ENCODE results near the gene WDR82. TPM values are rescaled to one million over a fixed set of nuclear protein-coding genes. Genes with fewer than 3 reads are reported as not detected.
A peak's percentile ranks its signal among the peaks of the same experiment; 100 is the strongest.
"Not testable (repeated sequence)": the region's sequence is repeated elsewhere in the genome, so short reads cannot be mapped to it uniquely, and the experiment has no call there.

WDR82 gene
- total and polyA plus RNA-seq, 10 of the 15 experiments (the other 5 are each of a cell fraction or from before 2014, with no cell fraction given) = 10.1 to 82.4 (median 48.7) TPM

DNA sequence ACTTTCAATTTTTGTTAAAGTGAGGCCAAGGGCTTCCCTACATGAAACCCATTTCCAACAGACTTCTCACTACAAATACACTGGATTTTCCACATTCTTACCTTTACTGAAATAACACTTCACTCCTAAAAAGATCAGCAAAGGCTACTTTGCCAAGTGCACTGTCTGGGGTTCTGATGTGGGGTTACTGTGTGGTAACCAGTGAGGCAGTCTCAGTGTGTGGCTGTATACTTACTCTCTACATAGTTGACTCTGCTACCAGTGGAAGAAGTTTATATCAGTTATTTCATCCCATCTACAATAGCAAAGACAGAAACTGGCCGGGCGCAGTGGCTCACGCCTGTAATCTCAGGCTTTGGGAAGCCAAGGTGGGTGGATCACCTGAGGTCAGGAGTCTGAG, 5.6 kb downstream of the WDR82 start (continued):
- TF ChIP-seq, protein P1, sequence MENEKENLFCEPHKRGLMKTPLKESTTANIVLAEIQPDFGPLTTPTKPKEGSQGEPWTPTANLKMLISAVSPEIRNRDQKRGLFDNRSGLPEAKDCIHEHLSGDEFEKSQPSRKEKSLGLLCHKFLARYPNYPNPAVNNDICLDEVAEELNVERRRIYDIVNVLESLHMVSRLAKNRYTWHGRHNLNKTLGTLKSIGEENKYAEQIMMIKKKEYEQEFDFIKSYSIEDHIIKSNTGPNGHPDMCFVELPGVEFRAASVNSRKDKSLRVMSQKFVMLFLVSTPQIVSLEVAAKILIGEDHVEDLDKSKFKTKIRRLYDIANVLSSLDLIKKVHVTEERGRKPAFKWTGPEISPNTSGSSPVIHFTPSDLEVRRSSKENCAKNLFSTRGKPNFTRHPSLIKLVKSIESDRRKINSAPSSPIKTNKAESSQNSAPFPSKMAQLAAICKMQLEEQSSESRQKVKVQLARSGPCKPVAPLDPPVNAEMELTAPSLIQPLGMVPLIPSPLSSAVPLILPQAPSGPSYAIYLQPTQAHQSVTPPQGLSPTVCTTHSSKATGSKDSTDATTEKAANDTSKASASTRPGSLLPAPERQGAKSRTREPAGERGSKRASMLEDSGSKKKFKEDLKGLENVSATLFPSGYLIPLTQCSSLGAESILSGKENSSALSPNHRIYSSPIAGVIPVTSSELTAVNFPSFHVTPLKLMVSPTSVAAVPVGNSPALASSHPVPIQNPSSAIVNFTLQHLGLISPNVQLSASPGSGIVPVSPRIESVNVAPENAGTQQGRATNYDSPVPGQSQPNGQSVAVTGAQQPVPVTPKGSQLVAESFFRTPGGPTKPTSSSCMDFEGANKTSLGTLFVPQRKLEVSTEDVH (IDR thresholded peaks at IDR 0.05; ENCODE audit: low read depth, partially characterized antibody) = no peak
- TF ChIP-seq, protein P2, sequence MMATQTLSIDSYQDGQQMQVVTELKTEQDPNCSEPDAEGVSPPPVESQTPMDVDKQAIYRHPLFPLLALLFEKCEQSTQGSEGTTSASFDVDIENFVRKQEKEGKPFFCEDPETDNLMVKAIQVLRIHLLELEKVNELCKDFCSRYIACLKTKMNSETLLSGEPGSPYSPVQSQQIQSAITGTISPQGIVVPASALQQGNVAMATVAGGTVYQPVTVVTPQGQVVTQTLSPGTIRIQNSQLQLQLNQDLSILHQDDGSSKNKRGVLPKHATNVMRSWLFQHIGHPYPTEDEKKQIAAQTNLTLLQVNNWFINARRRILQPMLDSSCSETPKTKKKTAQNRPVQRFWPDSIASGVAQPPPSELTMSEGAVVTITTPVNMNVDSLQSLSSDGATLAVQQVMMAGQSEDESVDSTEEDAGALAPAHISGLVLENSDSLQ (IDR thresholded peaks at IDR 0.05) = no peak
- TF ChIP-seq BACH1 (IDR thresholded peaks at IDR 0.05; ENCODE audit: borderline replicate concordance) (no peak), SMARCA5 (IDR thresholded peaks at IDR 0.05) (no peak), HCFC1 (IDR thresholded peaks at IDR 0.05; ENCODE audit: low read length) (no peak)
- TF ChIP-seq, protein P3, sequence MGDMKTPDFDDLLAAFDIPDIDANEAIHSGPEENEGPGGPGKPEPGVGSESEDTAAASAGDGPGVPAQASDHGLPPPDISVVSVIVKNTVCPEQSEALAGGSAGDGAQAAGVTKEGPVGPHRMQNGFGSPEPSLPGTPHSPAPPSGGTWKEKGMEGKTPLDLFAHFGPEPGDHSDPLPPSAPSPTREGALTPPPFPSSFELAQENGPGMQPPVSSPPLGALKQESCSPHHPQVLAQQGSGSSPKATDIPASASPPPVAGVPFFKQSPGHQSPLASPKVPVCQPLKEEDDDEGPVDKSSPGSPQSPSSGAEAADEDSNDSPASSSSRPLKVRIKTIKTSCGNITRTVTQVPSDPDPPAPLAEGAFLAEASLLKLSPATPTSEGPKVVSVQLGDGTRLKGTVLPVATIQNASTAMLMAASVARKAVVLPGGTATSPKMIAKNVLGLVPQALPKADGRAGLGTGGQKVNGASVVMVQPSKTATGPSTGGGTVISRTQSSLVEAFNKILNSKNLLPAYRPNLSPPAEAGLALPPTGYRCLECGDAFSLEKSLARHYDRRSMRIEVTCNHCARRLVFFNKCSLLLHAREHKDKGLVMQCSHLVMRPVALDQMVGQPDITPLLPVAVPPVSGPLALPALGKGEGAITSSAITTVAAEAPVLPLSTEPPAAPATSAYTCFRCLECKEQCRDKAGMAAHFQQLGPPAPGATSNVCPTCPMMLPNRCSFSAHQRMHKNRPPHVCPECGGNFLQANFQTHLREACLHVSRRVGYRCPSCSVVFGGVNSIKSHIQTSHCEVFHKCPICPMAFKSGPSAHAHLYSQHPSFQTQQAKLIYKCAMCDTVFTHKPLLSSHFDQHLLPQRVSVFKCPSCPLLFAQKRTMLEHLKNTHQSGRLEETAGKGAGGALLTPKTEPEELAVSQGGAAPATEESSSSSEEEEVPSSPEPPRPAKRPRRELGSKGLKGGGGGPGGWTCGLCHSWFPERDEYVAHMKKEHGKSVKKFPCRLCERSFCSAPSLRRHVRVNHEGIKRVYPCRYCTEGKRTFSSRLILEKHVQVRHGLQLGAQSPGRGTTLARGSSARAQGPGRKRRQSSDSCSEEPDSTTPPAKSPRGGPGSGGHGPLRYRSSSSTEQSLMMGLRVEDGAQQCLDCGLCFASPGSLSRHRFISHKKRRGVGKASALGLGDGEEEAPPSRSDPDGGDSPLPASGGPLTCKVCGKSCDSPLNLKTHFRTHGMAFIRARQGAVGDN (IDR thresholded peaks at IDR 0.05) = no peak

DNA sequence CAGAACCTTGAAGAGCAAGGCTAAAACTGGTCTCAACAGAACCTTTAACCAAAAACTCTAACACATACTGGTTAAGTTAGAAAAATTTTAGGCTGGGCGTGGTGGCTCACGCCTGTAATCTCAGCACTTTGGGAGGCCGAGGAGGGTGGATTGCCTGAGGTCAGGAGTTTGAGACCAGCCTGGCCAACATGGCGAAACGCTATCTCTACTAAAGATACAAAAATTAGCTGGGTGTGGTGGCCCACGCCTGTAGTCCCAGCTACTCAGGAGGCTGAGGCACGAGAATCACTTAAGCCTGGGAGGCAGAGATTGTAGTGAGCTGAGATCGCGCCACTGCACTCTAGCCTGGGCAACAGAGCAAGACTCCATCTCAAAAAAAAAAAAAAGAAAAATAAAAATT, 6.3 kb downstream of the WDR82 start:
- H3K9me3 ChIP-seq (replicated peaks; ENCODE audit: control insufficient read depth, insufficient read depth, low read length); FAIRE-seq; H3K27me3 ChIP-seq (replicated peaks in 1 of 2; ENCODE audit: control insufficient read depth in 2 of 2, insufficient read depth in 2 of 2, low read length in 1 of 2); BruUV-seq (replicated peaks); H2AFZ ChIP-seq (ENCODE audit: control insufficient read depth, low read depth, low read length); in situ Hi-C loops (cut with MboI); intact Hi-C loops (cut with micrococcal nuclease; ENCODE audit: unreplicated experiment); H3K27ac ChIP-seq (ENCODE audit: control insufficient read depth, insufficient read depth); ATAC-seq; H4K20me1 ChIP-seq (ENCODE audit: control insufficient read depth, insufficient read depth); DNase-seq (ENCODE audit: low read depth, low spot score): not testable (repeated sequence)
- Histone ChIP-seq H3K4me1 (ENCODE audit: control insufficient read depth, insufficient read depth, low read length) (peaks cover 10% of the 10 kb centered on the region), H3K4me3 (peak overlapping the region; percentile 53; the same call in 1 of the 2 replicates), H3K36me3 (ENCODE audit: control insufficient read depth in 2 of 2, insufficient read depth in 2 of 2, low read length in 1 of 2) (peaks cover 8 to 22% of the 10 kb centered on the region in 2 experiments), H3K9ac (ENCODE audit: control insufficient read depth, insufficient read depth, low read length) (peak overlapping the region; percentile 14; the same call in 1 of the 2 replicates), H3K4me2 (ENCODE audit: control insufficient read depth, insufficient read depth) (peak overlapping the region; percentile 70), H3K79me2 (ENCODE audit: control insufficient read depth, insufficient read depth, low read length) (peaks cover 87% of the 10 kb centered on the region)
- RAD21 ChIA-PET (ENCODE audit: unreplicated experiment) = interaction anchor here (0.8 to 2.2 kb wide), 4 partner anchors 12 to 52 kb away, joined by 3 to 11 read pairs (median 5); no protein-coding TSS in a partner anchor
- SMC1A ChIA-PET (ENCODE audit: uncharacterized antibody, unreplicated experiment) = interaction anchor here (0.6 to 2.8 kb wide), 12 partner anchors 9 to 83 kb away, joined by 3 to 8 read pairs (median 4); partner anchors contain the start of gene TLR9
- WGBS (ENCODE audit: insufficient coverage, insufficient replicate concordance, low lambda C conversion rate, missing lambda C conversion rate) = 87% methylated on average over 9 of the region's 9 CpGs
- POLR2A ChIA-PET = interaction anchor here (0.7 to 1.8 kb wide), 4 partner anchors 27 to 725 kb away, joined by 3 to 8 read pairs (median 4); partner anchors contain the start of genes PPM1M and TLR9
- CTCF ChIA-PET = interaction anchor here (0.7 to 2.3 kb wide), 9 partner anchors 13 to 52 kb away, joined by 3 to 10 read pairs (median 5); partner anchors contain the start of gene TLR9
